ENCODE measurements around the gene APPBP2. TPM values are rescaled to one million over a fixed set of nuclear protein-coding genes. Genes with fewer than 3 reads are reported as not detected.
"Not testable (repeated sequence)": the region's sequence is repeated elsewhere in the genome, so short reads cannot be mapped to it uniquely, and the experiment has no call there.

Gene APPBP2
- total RNA-seq, 1 donor from 2014 or later: 15.5 TPM

DNA sequence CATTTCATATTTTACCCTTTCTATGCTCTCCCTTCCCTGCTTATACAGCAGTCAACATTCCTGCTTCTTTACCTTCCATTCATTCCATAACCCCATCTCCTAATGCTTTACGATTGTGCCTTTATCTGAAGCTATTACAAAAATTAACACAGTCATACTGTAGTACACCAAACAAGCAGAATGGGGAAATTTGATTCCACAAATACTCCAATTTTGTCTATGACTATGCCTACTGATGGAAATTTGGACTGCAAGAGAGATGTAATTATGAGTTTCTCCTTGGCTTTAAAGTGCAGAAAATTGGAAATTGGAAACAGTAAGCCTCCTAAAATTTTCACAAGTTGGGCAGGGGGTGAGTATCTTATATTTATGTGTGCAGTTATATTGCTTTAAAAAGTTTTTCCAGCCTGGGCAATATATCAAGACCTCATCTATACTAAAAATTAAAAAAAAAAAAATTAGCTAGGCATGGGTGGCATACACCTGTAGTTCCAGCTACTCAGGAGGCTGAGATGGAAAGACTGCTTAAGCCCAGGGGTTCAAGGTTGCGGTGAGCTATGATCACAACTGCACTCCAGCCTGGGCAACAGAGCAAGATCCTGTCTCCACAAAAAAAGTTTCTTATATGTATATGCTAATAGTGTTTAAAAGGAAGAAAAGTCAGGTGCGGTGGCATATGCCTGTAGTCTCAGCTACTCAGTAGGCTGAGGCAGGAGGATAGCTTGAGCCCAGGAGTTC is 3.0 kb downstream of the APPBP2 start:
- TF ChIP-seq, protein P1, sequence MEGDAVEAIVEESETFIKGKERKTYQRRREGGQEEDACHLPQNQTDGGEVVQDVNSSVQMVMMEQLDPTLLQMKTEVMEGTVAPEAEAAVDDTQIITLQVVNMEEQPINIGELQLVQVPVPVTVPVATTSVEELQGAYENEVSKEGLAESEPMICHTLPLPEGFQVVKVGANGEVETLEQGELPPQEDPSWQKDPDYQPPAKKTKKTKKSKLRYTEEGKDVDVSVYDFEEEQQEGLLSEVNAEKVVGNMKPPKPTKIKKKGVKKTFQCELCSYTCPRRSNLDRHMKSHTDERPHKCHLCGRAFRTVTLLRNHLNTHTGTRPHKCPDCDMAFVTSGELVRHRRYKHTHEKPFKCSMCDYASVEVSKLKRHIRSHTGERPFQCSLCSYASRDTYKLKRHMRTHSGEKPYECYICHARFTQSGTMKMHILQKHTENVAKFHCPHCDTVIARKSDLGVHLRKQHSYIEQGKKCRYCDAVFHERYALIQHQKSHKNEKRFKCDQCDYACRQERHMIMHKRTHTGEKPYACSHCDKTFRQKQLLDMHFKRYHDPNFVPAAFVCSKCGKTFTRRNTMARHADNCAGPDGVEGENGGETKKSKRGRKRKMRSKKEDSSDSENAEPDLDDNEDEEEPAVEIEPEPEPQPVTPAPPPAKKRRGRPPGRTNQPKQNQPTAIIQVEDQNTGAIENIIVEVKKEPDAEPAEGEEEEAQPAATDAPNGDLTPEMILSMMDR (IDR thresholded peaks at IDR 0.05; ENCODE audit: insufficient read depth, low read length, severe bottlenecking): no peak
- H3K4me3 ChIP-seq (ENCODE audit: low read depth, low read length): no peak overlapping the region
- DNase-seq (ENCODE audit: low read depth): no peak

DNA sequence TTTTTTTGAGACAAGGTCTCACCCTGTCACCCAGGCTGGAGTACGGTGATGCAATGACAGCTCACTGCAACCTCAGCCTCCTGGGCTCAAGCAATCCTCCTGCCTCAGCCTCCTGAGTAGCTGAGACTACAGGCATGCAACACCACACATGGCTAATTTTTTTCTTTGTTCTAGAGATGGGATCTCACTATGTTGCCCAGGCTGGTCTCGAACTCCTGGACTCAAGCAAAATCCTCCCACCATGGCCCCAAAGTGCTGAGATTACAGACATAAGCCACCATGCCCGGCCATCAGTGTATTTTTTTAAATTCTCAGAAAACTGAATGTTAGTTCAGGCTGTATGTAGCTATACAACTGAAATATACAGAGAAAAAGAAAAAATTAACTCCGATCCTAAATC is 6.2 kb downstream of the APPBP2 start:
- Histone ChIP-seq H3K27me3 (ENCODE audit: control insufficient read depth, insufficient read depth, low read length) (no peaks in the 10 kb centered on the region), H3K36me3 (ENCODE audit: control insufficient read depth, insufficient read depth, low read length) (no peaks in the 10 kb centered on the region), H3K4me3 (ENCODE audit: low read depth, low read length) (no peak overlapping the region)
- FAIRE-seq: no peak
- TF ChIP-seq, protein P1 (IDR thresholded peaks at IDR 0.05; ENCODE audit: insufficient read depth, low read length, severe bottlenecking): no peak
- DNase-seq (ENCODE audit: low read depth): no peak

More for the DNA sequence above, 3.0 kb downstream of the APPBP2 start:
- H3K27me3 ChIP-seq (ENCODE audit: control insufficient read depth, insufficient read depth, low read length): no peaks in the 10 kb centered on the region
- no peak for FAIRE-seq
- no peaks in the 10 kb centered on the region for H3K36me3 ChIP-seq (ENCODE audit: control insufficient read depth, insufficient read depth, low read length)

DNA sequence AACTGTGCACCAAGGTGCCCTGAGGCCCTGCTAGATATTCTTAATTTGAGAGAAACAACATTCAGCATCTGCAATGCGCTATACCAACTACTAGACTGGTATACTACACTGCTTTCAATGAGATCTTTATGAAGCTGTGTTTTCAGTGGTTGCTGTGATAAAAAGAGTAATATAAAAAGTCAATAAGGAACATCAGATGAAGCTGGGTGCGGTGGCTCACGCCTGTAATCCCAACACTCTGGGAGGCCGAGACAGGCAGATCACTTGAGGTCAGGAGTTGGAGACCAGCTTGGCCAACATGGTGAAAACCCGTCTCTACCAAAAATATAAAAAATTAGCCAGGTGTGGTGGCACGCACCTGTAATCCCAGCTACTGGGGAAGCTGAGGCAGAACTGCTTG is 10.4 kb downstream of the APPBP2 start:
- H3K27me3 ChIP-seq (ENCODE audit: control insufficient read depth, insufficient read depth, low read length); FAIRE-seq; H3K4me3 ChIP-seq (ENCODE audit: low read depth, low read length); H3K36me3 ChIP-seq (ENCODE audit: control insufficient read depth, insufficient read depth, low read length); DNase-seq (ENCODE audit: low read depth): not testable (repeated sequence)

DNA sequence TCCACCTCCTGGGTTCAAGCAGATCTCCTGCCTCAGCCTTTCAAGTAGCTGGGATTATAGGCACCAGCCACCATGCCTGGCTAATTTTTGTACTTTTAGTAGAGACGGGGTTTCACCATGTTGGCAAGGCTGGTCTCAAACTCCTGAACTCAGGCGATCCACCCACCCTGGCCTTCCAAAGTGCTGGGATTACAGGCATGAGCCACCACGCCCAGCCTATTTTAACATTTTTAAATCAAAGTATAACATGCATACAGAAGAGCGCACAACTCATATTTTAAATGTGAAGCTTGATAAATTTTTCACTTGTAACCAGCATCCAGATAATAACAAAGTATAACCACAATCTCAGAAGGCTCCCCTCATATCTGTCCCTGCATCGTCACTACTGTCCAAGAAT is 10.8 kb downstream of the APPBP2 start:
- not testable (repeated sequence) for FAIRE-seq; H3K27me3 ChIP-seq (ENCODE audit: control insufficient read depth, insufficient read depth, low read length); H3K4me3 ChIP-seq (ENCODE audit: low read depth, low read length); DNase-seq (ENCODE audit: low read depth); H3K36me3 ChIP-seq (ENCODE audit: control insufficient read depth, insufficient read depth, low read length)

DNA sequence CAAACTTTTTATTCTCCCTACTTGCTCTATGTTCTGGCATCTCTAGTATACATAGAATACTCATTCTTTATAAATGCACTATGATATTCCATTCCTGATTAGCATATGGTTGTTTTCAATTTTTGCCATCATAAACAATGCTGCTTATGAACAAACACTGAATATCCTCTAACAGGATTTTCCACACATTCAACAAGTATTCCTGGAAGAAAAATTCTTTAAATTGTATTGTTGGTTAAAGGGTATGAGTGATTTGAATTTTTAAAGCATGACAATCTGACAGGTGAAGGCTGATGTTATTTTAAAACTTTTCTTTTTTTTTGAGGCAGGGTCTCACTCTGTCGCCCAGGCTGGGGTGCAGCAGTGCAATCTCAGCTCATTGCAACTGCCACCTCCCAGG is 11.5 kb downstream of the APPBP2 start:
- no peaks in the 10 kb centered on the region for H3K27me3 ChIP-seq (ENCODE audit: control insufficient read depth, insufficient read depth, low read length)
- no peak overlapping the region for H3K4me3 ChIP-seq (ENCODE audit: low read depth, low read length)
- no peak for DNase-seq (ENCODE audit: low read depth)
- no peak for FAIRE-seq
- TF ChIP-seq, protein P1 (IDR thresholded peaks at IDR 0.05; ENCODE audit: insufficient read depth, low read length, severe bottlenecking): no peak
- H3K36me3 ChIP-seq (ENCODE audit: control insufficient read depth, insufficient read depth, low read length): no peaks in the 10 kb centered on the region

DNA sequence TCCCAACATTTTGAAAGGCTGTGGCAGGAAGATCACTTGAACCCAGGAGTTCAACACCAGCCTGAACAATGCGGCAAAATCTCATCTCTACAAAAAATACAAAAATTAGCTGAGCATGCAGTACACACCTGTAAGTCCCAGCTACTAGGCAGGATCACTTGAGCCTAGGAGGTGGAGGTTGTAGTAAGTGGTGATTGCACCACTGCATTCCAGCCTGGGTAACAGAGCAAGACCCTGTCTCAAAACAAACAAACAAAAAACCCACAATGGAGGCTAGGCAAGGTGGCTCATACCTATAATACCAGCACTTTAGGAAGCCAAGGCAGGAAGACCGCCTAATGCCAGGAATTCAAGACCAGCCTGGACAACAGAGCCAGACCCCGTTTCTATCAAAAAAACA is 12.0 kb downstream of the APPBP2 start:
- TF ChIP-seq, protein P1 (IDR thresholded peaks at IDR 0.05; ENCODE audit: insufficient read depth, low read length, severe bottlenecking): no peak
- no peaks in the 10 kb centered on the region for H3K36me3 ChIP-seq (ENCODE audit: control insufficient read depth, insufficient read depth, low read length)
- DNase-seq (ENCODE audit: low read depth) (no peak), FAIRE-seq (no peak)
- no peaks in the 10 kb centered on the region for H3K27me3 ChIP-seq (ENCODE audit: control insufficient read depth, insufficient read depth, low read length)
- H3K4me3 ChIP-seq (ENCODE audit: low read depth, low read length): no peak overlapping the region

DNA sequence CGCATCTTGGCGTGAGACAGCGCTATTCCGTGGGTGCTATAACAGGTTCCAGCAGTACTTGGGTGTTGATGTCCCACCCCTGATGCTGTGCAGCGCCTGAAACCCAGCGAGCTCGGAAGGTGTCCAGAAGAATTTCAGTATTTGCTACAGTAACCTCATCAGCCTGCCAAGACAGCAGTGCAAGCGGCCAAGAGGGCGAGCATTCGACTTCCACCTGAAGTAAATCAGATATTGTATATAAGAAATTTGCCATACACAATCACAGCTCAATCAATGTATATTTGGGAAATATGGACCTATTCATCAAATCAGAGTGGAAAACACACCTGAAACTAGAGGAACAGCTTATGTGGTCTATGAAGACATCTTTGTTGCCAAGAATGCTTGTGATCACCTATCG is 13.0 kb downstream of the APPBP2 start:
- no peak for FAIRE-seq
- DNase-seq (ENCODE audit: low read depth): no peak
- TF ChIP-seq, protein P1 (IDR thresholded peaks at IDR 0.05; ENCODE audit: insufficient read depth, low read length, severe bottlenecking): no peak
- H3K36me3 ChIP-seq (ENCODE audit: control insufficient read depth, insufficient read depth, low read length): no peaks in the 10 kb centered on the region
- H3K4me3 ChIP-seq (ENCODE audit: low read depth, low read length): no peak overlapping the region
- H3K27me3 ChIP-seq (ENCODE audit: control insufficient read depth, insufficient read depth, low read length): no peaks in the 10 kb centered on the region

All from bronchial epithelial cell (primary cell).